B cell (primary cell): Measurements from ENCODE around the gene PCDHGB4.

ENCODE experiments used
- CTCF ChIP-seq: fragments of 200-600 bp; IDR thresholded peaks from one replicate; pipeline ENCODE4 v1.8.0; 2022; ENCODE audit warnings: antibody characterized with exemption, mild to moderate bottlenecking
- EZH2 ChIP-seq: IDR thresholded peaks from 2 replicates; pipeline ENCODE4 v1.6.1; 2012; ENCODE audit warnings: borderline replicate concordance, low read depth, mild to moderate bottlenecking, moderate library complexity, low read length; ENCODE audit not compliant: insufficient read depth, poor library complexity, severe bottlenecking

- no peak for TF ChIP-seq CTCF
- no peak for TF ChIP-seq EZH2
Observed at GRCh38 chr5:141388661-141389060, 1.2 kb downstream of the PCDHGB4 start.
